Gastrocnemius medialis (tissue), 4 donors: ENCODE measurements around the gene FANCL. TPM values are rescaled to one million over a fixed set of nuclear protein-coding genes. Genes with fewer than 3 reads are reported as not detected.

Experiments
- ATAC-seq, 2 donors: fragments of 150-250 bp; one replicate each; pipeline ENCODE4 v1.9.1; 2016
- DNase-seq, 2 donors: peaks; one replicate each; pipeline ENCODE4 v3.0.0-alpha.2; 2019
- H3K27ac ChIP-seq, 4 donors: fragments of 200-600 bp; sonication (generic); 1 replicate in 1 of 4; 2 replicates in 3 of 4; pipeline ENCODE4 v1.5.1; 2016 to 2018; ENCODE audit warnings: mild to moderate bottlenecking in 2 of 4, moderate library complexity in 1 of 4
- H3K27me3 ChIP-seq, 3 donors: fragments of 200-600 bp; sonication (generic) in 2 of 3; 1 replicate in 1 of 3; 2 replicates in 2 of 3; pipeline versions ENCODE4 v1.5.1 to v1.6.0; 2016 to 2019; ENCODE audit warnings: mild to moderate bottlenecking in 1 of 3, moderate library complexity in 1 of 3
- H3K36me3 ChIP-seq, 2 donors: fragments of 200-600 bp; sonication (generic) in 1 of 2; one replicate each; pipeline ENCODE4 v1.5.1; 2017 to 2018
- H3K4me1 ChIP-seq, 2 donors: fragments of 200-600 bp; sonication (generic) in 1 of 2; one replicate each; pipeline ENCODE4 v1.5.1; 2016 to 2017; ENCODE audit warnings: mild to moderate bottlenecking in 2 of 2
- H3K4me3 ChIP-seq, 4 donors: fragments of 200-600 bp; sonication (generic) in 3 of 4; 1 replicate in 1 of 4; 2 replicates in 3 of 4; pipeline ENCODE4 v1.5.1; 2016 to 2019; ENCODE audit warnings: mild to moderate bottlenecking in 2 of 4
- H3K9me3 ChIP-seq, 3 donors: fragments of 200-600 bp; sonication (generic) in 2 of 3; 1 replicate in 1 of 3; 2 replicates in 2 of 3; pipeline ENCODE4 v1.5.1; 2016 to 2019
- CTCF ChIP-seq, 5 experiments: fragments of 450-650 bp in 3 of 5; fragments of 200-600 bp in 2 of 5; sonication (generic) in 2 of 5; IDR thresholded peaks in 4 of 5; conservative IDR thresholded peaks in 1 of 5; 1 replicate in 4 of 5; 2 replicates in 1 of 5; pipeline ENCODE4 v1.5.1; 2016 to 2019; ENCODE audit warnings: antibody characterized with exemption in 5 of 5, mild to moderate bottlenecking in 3 of 5, moderate library complexity in 3 of 5
- POLR2A ChIP-seq, 2 donors: fragments of 450-650 bp; IDR thresholded peaks; one replicate each; pipeline ENCODE4 v1.6.1; 2017; ENCODE audit warnings: antibody characterized with exemption in 2 of 2, mild to moderate bottlenecking in 2 of 2, moderate library complexity in 2 of 2
- in situ Hi-C, 4 donors: fragments of 200-750 bp; cut with MboI; loops; one replicate each; pipeline versions ENCODE4 v1.15.0 to v1.8.0; 2017; ENCODE audit warnings: low sequenced_read_pairs in 4 of 4
- intact Hi-C: fragments of 100-400 bp; cut with DNase I; formaldehyde crosslinking; loops from one replicate; pipeline ENCODE4 v1.15.1; 2023; ENCODE audit warnings: low total_unique reads
- total RNA-seq, 4 donors: library from RNA; depleted of rRNA; stranded (reverse); fragments of >200 nt; gene quantifications; one replicate each; pipeline versions ENCODE4 v1.1.0 to v1.2.3, GENCODE V29; 2016

The FANCL gene
- total RNA-seq, 4 donors from 2014 or later = 1.7 to 5.7 (median 4.6) TPM

- Histone ChIP-seq H3K27me3 (no peaks in the 10 kb centered on the region), H3K27ac (no peak overlapping the region), H3K4me1 (no peaks in the 10 kb centered on the region), H3K36me3 (no peaks in the 10 kb centered on the region), H3K9me3 (no peaks in the 10 kb centered on the region), H3K4me3 (no peak overlapping the region)
- intact Hi-C loops (no loop called here), in situ Hi-C loops (no loop called here)
- DNase-seq (no peak), ATAC-seq (no peak)
- TF ChIP-seq POLR2A (IDR thresholded peaks at IDR 0.05) (no peak), CTCF (IDR thresholded peaks at IDR 0.05 in 4 of 5, conservative IDR thresholded peaks at IDR 0.05 in 1 of 5) (no peak)
Observed at GRCh38 chr2:58137221-58137620, 103.9 kb downstream of the FANCL start.

DNA sequence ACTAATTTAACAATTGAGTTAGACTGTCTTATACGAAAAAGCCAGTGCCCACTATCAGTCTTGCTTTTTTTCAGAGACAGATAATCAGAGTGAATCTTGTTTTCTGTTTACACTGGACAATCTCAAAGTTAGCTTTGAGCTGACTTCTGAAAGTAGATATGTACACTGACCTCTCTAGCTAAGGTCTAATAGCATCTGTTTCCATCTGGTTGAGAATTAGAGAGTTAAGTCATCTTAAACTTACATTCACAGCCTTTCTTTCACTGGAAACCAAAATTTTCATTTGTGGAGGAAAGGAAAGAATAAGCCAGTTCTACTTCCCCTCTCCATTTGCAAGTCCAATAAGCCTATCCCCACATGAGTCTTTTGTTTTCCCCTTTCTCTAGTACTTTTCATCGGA is 105.3 kb downstream of the FANCL start:
- in situ Hi-C loops = no loop called here

GRCh38 chr2:58133395-58133794 is 107.7 kb downstream of the FANCL start:
- DNase-seq = no peak
- H3K9me3 ChIP-seq = no peaks in the 10 kb centered on the region
- no peak overlapping the region for H3K4me3 ChIP-seq
- intact Hi-C loops = no loop called here
- no peaks in the 10 kb centered on the region for H3K27me3 ChIP-seq
- H3K36me3 ChIP-seq = no peaks in the 10 kb centered on the region
- TF ChIP-seq CTCF (IDR thresholded peaks at IDR 0.05 in 4 of 5, conservative IDR thresholded peaks at IDR 0.05 in 1 of 5) (no peak), POLR2A (IDR thresholded peaks at IDR 0.05) (no peak)
- no peak for ATAC-seq
- H3K4me1 ChIP-seq = no peaks in the 10 kb centered on the region
- no peak overlapping the region for H3K27ac ChIP-seq
- in situ Hi-C loops = no loop called here

More for the DNA sequence above, 105.3 kb downstream of the FANCL start:
- H3K27me3 ChIP-seq = no peaks in the 10 kb centered on the region
- H3K4me3 ChIP-seq = no peak overlapping the region
- ATAC-seq (no peak), DNase-seq (no peak)
- H3K4me1 ChIP-seq = no peaks in the 10 kb centered on the region
- H3K9me3 ChIP-seq = no peaks in the 10 kb centered on the region
- no peak overlapping the region for H3K27ac ChIP-seq
- TF ChIP-seq CTCF (IDR thresholded peaks at IDR 0.05 in 4 of 5, conservative IDR thresholded peaks at IDR 0.05 in 1 of 5) (no peak), POLR2A (IDR thresholded peaks at IDR 0.05) (no peak)
- intact Hi-C loops = no loop called here
- H3K36me3 ChIP-seq = no peaks in the 10 kb centered on the region

DNA sequence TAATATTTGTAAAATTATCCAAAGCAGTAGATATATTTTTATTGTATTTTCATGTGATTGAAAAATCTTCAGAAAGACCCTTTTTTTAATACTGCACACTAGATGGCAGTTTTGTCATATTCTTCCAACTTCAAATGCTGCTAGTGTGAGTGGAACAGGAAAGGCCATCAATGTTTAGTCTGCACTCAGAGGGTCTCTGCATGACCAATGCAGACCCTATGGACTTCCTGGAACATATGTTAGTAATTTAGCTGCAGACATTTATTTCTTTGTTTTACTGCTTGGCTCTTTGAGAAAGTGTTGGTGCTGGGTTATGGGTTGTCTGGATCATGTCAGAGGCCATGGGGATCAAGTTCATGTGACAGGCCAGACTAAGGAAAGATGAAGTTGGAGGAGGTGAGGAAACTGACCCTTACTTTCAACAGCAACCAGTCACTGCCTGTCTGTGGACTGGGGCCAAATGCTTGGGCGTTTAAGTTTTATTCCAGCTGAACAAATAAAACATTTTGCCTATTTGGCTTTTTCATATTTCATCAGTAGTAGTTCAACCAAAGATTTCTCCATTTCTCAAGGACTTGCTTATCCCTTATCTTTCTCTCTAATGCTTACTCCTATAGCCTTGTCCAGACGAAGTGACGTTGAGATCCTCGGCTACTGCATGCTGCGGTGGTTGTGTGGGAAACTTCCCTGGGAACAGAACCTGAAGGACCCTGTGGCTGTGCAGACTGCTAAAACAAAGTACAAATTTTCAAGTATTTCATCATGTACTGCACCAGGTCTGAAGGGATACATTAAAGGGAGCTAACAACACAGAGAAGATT is 109.7 kb downstream of the FANCL start:
- Histone ChIP-seq H3K4me3 (no peak overlapping the region), H3K36me3 (no peaks in the 10 kb centered on the region), H3K27ac (no peak overlapping the region), H3K4me1 (no peaks in the 10 kb centered on the region), H3K9me3 (no peaks in the 10 kb centered on the region), H3K27me3 (no peaks in the 10 kb centered on the region)
- TF ChIP-seq POLR2A (IDR thresholded peaks at IDR 0.05) (no peak), CTCF (IDR thresholded peaks at IDR 0.05 in 4 of 5, conservative IDR thresholded peaks at IDR 0.05 in 1 of 5) (no peak)
- in situ Hi-C loops = no loop called here
- no peak for DNase-seq
- no peak for ATAC-seq
- intact Hi-C loops = no loop called here
